ENCODE measurements around the gene VDR. TPM values are rescaled to one million over a fixed set of nuclear protein-coding genes. Genes with fewer than 3 reads are reported as not detected.

Gene VDR
- total RNA-seq, 6 experiments from 2014 or later, result 8.4 to 14.8 (median 10.1) TPM

- Mint-ChIP-seq H3K4me1 (ENCODE audit: low read depth) (no peaks in the 10 kb centered on the region), H3K27ac (no peak overlapping the region), H3K36me3 (ENCODE audit: low read depth) (no peaks in the 10 kb centered on the region), H3K4me3 (no peak overlapping the region), H3K9me3 (no peaks in the 10 kb centered on the region), H3K27me3 (ENCODE audit: insufficient read depth) (no peaks in the 10 kb centered on the region)
- no peak for DNase-seq
- TF ChIP-seq CTCF (IDR thresholded peaks at IDR 0.05), result no peak
These were observed 47.8 kb downstream of the VDR start for GRCh38 chr12:47856721-47857575.

DNA sequence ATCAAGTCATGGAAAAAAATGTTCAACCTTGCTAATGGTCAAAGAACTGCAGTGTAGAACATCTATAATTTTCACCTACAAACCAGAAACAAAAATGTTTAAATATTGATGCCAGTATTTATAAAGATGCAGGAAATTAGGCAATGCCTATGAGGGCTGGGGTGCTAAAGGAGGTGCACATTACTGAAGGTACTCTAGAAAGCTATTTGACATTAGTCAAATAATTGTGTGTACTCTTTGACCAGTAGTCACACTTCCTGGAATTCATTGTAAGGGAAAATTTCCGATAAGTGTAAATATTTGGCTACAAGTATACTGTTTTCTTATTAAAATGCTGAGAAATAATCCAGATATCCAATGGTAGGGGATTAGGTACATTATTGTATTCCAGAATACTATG lies 48.7 kb downstream of the VDR start:
- Mint-ChIP-seq H3K27ac (no peak overlapping the region), H3K27me3 (ENCODE audit: insufficient read depth) (no peaks in the 10 kb centered on the region; the same call in 1 of the 2 replicates), H3K4me1 (ENCODE audit: low read depth) (peaks cover 2% of the 10 kb centered on the region; the same call in 1 of the 2 replicates), H3K9me3 (no peaks in the 10 kb centered on the region), H3K36me3 (ENCODE audit: low read depth) (no peaks in the 10 kb centered on the region), H3K4me3 (no peak overlapping the region)
- DNase-seq, result no peak
- no peak for TF ChIP-seq CTCF (IDR thresholded peaks at IDR 0.05)

DNA sequence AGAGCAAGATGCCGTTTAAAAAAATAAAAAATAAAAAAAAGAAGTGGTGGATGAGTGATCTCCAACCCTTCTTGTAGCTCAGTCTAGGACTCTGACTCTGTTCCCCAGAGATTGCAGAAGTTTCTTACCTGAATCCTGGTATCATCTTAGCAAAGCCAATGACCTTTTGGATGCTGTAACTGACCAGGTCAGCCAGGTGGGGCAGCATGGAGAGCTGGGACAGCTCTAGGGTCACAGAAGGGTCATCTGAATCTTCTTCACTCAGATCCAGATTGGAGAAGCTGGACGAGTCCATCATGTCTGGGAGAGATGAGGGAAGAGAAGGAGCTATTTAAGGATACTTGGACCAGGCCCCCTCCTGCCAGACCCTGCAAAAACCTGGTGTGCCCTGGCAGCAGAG lies 49.3 kb downstream of the VDR start:
- H3K27me3 Mint-ChIP-seq (ENCODE audit: insufficient read depth), result no peaks in the 10 kb centered on the region; the same call in 1 of the 2 replicates
- no peaks in the 10 kb centered on the region for H3K36me3 Mint-ChIP-seq (ENCODE audit: low read depth)
- peaks cover 7% of the 10 kb centered on the region; the same call in 1 of the 2 replicates for H3K4me1 Mint-ChIP-seq (ENCODE audit: low read depth)
- no peak overlapping the region for H3K27ac Mint-ChIP-seq
- DNase-seq, result no peak
- no peak for TF ChIP-seq CTCF (IDR thresholded peaks at IDR 0.05)
- no peak overlapping the region for H3K4me3 Mint-ChIP-seq
- no peaks in the 10 kb centered on the region for H3K9me3 Mint-ChIP-seq

GRCh38 chr12:47854531-47854930 lies 50.3 kb downstream of the VDR start:
- Mint-ChIP-seq H3K9me3 (no peaks in the 10 kb centered on the region), H3K36me3 (ENCODE audit: low read depth) (no peaks in the 10 kb centered on the region), H3K4me1 (ENCODE audit: low read depth) (peaks cover 7% of the 10 kb centered on the region; the same call in 1 of the 2 replicates), H3K4me3 (no peak overlapping the region), H3K27ac (no peak overlapping the region), H3K27me3 (ENCODE audit: insufficient read depth) (no peaks in the 10 kb centered on the region; the same call in 1 of the 2 replicates)
- no peak for TF ChIP-seq CTCF (IDR thresholded peaks at IDR 0.05)
- DNase-seq, result no peak

GRCh38 chr12:47852096-47852571 lies 52.7 kb downstream of the VDR start:
- Mint-ChIP-seq H3K4me1 (ENCODE audit: low read depth) (peaks cover 7% of the 10 kb centered on the region; the same call in 1 of the 2 replicates), H3K9me3 (no peaks in the 10 kb centered on the region), H3K36me3 (ENCODE audit: low read depth) (no peaks in the 10 kb centered on the region), H3K4me3 (no peak overlapping the region), H3K27me3 (ENCODE audit: insufficient read depth) (no peaks in the 10 kb centered on the region; the same call in none of the 2 replicates), H3K27ac (no peak overlapping the region)
- no peak for DNase-seq
- no peak for TF ChIP-seq CTCF (IDR thresholded peaks at IDR 0.05)
